ENCODE data around the gene AGAP1.

The AGAP1 gene

GRCh38 chr2:236169741-236170589 is 676.1 kb downstream of the AGAP1 start:
- DNase-seq, result no peak

GRCh38 chr2:236170590-236171165 is 676.8 kb downstream of the AGAP1 start:
- DNase-seq, result no peak

- peak in 1 of 2 experiments; percentile 64 for DNase-seq
Measured at GRCh38 chr2:236171181-236171679, 677.4 kb downstream of the AGAP1 start.

- DNase-seq, result peak in 1 of 2 experiments; percentile 64
Measured at GRCh38 chr2:236171680-236172254, 677.9 kb downstream of the AGAP1 start.

GRCh38 chr2:236172255-236173035 is 678.6 kb downstream of the AGAP1 start:
- no peak for DNase-seq

GRCh38 chr2:236173036-236173728 is 679.3 kb downstream of the AGAP1 start:
- no peak for DNase-seq

GRCh38 chr2:236173729-236174607 is 680.1 kb downstream of the AGAP1 start:
- no peak for DNase-seq

- no peak for DNase-seq
Measured at GRCh38 chr2:236175548-236176150, 681.8 kb downstream of the AGAP1 start.

GRCh38 chr2:236176417-236176816 is 682.6 kb downstream of the AGAP1 start:
- peak in 1 of 2 experiments; percentile 63 for DNase-seq

GRCh38 chr2:236176951-236177350 is 683.1 kb downstream of the AGAP1 start:
- DNase-seq, result no peak

GRCh38 chr2:236177604-236177966 is 683.7 kb downstream of the AGAP1 start:
- peak; percentile 25 to 82 for DNase-seq

GRCh38 chr2:236177967-236178889 is 684.4 kb downstream of the AGAP1 start:
- DNase-seq, result peak; percentile 56 to 89

GRCh38 chr2:236178890-236179235 is 685.0 kb downstream of the AGAP1 start:
- no peak for DNase-seq

GRCh38 chr2:236179236-236180075 is 685.6 kb downstream of the AGAP1 start:
- DNase-seq, result peak in 1 of 2 experiments; percentile 36

- no peak for DNase-seq
Measured at GRCh38 chr2:236180076-236180816, 686.4 kb downstream of the AGAP1 start.

GRCh38 chr2:236180831-236181453 is 687.1 kb downstream of the AGAP1 start:
- DNase-seq, result peak; percentile 26 to 67
